GM12878 (cell line): ENCODE results near the gene MKNK1. TPM values are rescaled to one million over a fixed set of nuclear protein-coding genes. Genes with fewer than 3 reads are reported as not detected.

ENCODE experiments used
- EGR1 ChIP-seq, 2 experiments: IDR thresholded peaks; 1 replicate in 1 of 2; 2 replicates in 1 of 2; pipeline ENCODE4 v1.6.1; 2011 to 2012; ENCODE audit warnings: low read depth in 2 of 2, low read length in 2 of 2, borderline replicate concordance in 1 of 2, mild to moderate bottlenecking in 1 of 2, moderate library complexity in 1 of 2
- HCFC1 ChIP-seq: fragments of 150-350 bp; IDR thresholded peaks from 2 replicates; pipeline ENCODE4 v1.6.1; 2014; ENCODE audit warnings: low read length
- HSF1 ChIP-seq: fragments of 150-350 bp; IDR thresholded peaks from 2 replicates; pipeline ENCODE4 v1.6.1; 2014; ENCODE audit warnings: mild to moderate bottlenecking, low read depth, low read length
- IRF3 ChIP-seq: fragments of 450-650 bp; IDR thresholded peaks from 2 replicates; pipeline ENCODE4 v1.6.1; 2014; ENCODE audit warnings: mild to moderate bottlenecking
- RB1 ChIP-seq: fragments of 450-650 bp; formaldehyde crosslinking; IDR thresholded peaks from 2 replicates; pipeline ENCODE4 v1.6.1; 2017; ENCODE audit warnings: mild to moderate bottlenecking, borderline replicate concordance
- REST ChIP-seq: IDR thresholded peaks from 2 replicates; pipeline ENCODE4 v1.6.1; 2012; ENCODE audit warnings: mild to moderate bottlenecking, low read depth, low read length
- ZBTB33 ChIP-seq: fragments of 450-650 bp; IDR thresholded peaks from 2 replicates; pipeline ENCODE4 v1.6.1; 2017; ENCODE audit warnings: mild to moderate bottlenecking
- polyA plus RNA-seq, 11 experiments: library from polyadenylated mRNA; depleted of rRNA in 4 of 11; unstranded in 6 of 11; stranded (reverse) in 5 of 11; fragments of >200 nt; fragmentation: Nextera tagmentation in 4 of 11; fragmentation: Illumina TruSeq in 1 of 11; extraction: Ambion mirVana in 4 of 11; extraction: Trizol in 1 of 11; gene quantifications; 1 replicate in 1 of 11; 2 replicates in 10 of 11; pipeline versions ENCODE4 v1.2.1 to v1.2.3, GENCODE V29; 2011 to 2016; ENCODE audit warnings: inconsistent platforms in 2 of 11, missing spikeins in 2 of 11, low read depth in 1 of 11
- total RNA-seq, 4 experiments: library from RNA; depleted of rRNA in 3 of 4; stranded (reverse); fragments of >200 nt in 3 of 4; fragmentation: Illumina TruSeq in 1 of 4; extraction: Trizol in 1 of 4; gene quantifications; 2 replicates each; pipeline versions ENCODE4 v1.2.1 to v1.2.3, GENCODE V29; 2013 to 2021

The MKNK1 gene
- total and polyA plus RNA-seq, 10 of the 15 experiments (the other 5 are each of a cell fraction or from before 2014, with no cell fraction given), result 13.7 to 29.9 (median 26.5) TPM

- TF ChIP-seq EGR1 (IDR thresholded peaks at IDR 0.05; ENCODE audit: borderline replicate concordance in 1 of 2, low read depth in 2 of 2, low read length in 2 of 2), result no peak
- no peak for TF ChIP-seq REST
- no peak for TF ChIP-seq HCFC1
- TF ChIP-seq ZBTB33, result no peak
- no peak for TF ChIP-seq IRF3
- no peak for TF ChIP-seq HSF1
- TF ChIP-seq RB1, result no peak
Measured at GRCh38 chr1:46606255-46606965, 2.3 kb upstream of the MKNK1 start (continued).
